ENCODE measurements around the gene SARS1. TPM values are rescaled to one million over a fixed set of nuclear protein-coding genes. Genes with fewer than 3 reads are reported as not detected.
A peak's percentile ranks its signal among the peaks of the same experiment; 100 is the strongest.

Gene SARS1
- total and polyA plus RNA-seq, 2 of the 13 experiments (the other 11 are each of a cell fraction or from before 2014, with no cell fraction given) = 103 to 134 TPM

DNA sequence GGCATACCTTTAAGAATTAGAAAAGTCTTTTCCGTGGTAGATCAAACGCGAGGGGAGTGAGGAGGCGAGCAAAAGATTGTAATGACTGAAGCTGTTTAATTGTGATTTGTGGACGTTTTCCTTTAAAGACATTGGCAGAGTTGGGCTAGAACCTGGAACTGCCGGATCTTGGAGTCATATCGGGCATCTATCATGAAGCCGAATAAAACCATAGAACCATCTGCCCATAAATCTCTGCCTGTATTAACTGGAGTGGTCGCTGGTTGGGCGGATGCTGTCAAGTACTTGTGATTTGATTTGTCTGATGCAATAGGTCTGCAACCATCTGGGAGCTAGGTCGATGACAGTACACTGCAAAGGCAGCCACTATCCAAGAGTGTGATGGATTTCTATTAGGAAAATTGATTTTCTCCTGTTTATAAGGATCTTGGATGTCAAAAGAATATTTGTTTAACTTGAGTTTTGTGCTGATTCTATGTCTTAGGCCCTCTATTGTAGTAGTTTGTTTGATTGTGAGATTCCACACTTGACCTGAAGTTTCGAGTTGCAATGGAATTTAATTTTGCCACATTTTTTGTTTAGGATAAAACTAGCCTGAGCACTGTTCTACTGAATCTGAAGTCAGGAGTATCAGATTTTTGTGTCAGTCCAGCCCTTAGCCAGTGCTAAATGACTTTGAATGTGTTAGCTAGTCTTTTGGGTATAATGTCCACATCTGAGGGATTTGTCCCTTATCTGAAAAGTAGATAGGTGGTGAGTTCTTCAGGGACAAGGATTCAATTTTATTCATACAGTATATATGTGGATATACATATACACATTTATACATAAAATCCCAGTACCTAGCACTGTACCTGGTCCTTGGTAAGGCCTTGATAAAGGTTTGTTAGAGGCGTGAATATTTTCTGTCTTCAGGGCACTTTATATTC, 1.2 kb downstream of the SARS1 start (continued):
- TF ChIP-seq, protein P1, sequence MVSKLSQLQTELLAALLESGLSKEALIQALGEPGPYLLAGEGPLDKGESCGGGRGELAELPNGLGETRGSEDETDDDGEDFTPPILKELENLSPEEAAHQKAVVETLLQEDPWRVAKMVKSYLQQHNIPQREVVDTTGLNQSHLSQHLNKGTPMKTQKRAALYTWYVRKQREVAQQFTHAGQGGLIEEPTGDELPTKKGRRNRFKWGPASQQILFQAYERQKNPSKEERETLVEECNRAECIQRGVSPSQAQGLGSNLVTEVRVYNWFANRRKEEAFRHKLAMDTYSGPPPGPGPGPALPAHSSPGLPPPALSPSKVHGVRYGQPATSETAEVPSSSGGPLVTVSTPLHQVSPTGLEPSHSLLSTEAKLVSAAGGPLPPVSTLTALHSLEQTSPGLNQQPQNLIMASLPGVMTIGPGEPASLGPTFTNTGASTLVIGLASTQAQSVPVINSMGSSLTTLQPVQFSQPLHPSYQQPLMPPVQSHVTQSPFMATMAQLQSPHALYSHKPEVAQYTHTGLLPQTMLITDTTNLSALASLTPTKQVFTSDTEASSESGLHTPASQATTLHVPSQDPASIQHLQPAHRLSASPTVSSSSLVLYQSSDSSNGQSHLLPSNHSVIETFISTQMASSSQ (IDR thresholded peaks at IDR 0.05; ENCODE audit: low read depth) = no peak
- TF ChIP-seq, protein P1 (CRISPR knock-in tag; IDR thresholded peaks at IDR 0.05; ENCODE audit: borderline replicate concordance) = no peak
- TF ChIP-seq, protein P2, sequence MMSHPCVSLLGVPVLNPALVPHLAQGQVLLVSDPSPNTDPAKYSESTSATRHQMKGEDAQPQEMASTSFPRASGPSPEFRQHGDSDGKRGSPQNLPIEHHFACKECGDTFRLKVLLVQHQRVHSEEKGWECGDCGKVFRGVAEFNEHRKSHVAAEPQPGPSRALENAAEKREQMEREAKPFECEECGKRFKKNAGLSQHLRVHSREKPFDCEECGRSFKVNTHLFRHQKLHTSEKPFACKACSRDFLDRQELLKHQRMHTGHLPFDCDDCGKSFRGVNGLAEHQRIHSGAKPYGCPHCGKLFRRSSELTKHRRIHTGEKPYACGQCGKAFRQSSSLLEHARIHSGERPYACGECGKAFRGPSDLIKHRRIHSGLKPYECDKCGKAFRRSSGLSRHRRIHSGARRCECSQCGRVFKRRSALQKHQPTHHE (CRISPR knock-in tag; IDR thresholded peaks at IDR 0.05; ENCODE audit: borderline replicate concordance) = 0 out of 2 replicates have a peak, but pooled peaks have one; percentile 55
- TF ChIP-seq FOXP1 (IDR thresholded peaks at IDR 0.05) (no peak), FOXP1 (CRISPR knock-in tag; IDR thresholded peaks at IDR 0.05) (no peak), SOX5 (CRISPR knock-in tag; IDR thresholded peaks at IDR 0.05; ENCODE audit: borderline replicate concordance) (0 out of 2 replicates have a peak, but pooled peaks have one; percentile 29), KLF11 (CRISPR knock-in tag; IDR thresholded peaks at IDR 0.05) (no peak), ZNF33B (CRISPR knock-in tag; IDR thresholded peaks at IDR 0.05) (no peak), ARNT (IDR thresholded peaks at IDR 0.05) (no peak), POLR2AphosphoS5 (IDR thresholded peaks at IDR 0.05; ENCODE audit: low read depth, low read length) (no peak), NCOR1 (IDR thresholded peaks at IDR 0.05; ENCODE audit: borderline replicate concordance, low read length) (no peak), FOXC1 (CRISPR knock-in tag; IDR thresholded peaks at IDR 0.05; ENCODE audit: borderline replicate concordance) (no peak), FOXJ3 (CRISPR knock-in tag; IDR thresholded peaks at IDR 0.05; ENCODE audit: borderline replicate concordance) (no peak), CCAR2 (optimal IDR thresholded peaks at IDR 0.05; ENCODE audit: low read depth, low read length) (no peak)
- TF ChIP-seq, protein P3, sequence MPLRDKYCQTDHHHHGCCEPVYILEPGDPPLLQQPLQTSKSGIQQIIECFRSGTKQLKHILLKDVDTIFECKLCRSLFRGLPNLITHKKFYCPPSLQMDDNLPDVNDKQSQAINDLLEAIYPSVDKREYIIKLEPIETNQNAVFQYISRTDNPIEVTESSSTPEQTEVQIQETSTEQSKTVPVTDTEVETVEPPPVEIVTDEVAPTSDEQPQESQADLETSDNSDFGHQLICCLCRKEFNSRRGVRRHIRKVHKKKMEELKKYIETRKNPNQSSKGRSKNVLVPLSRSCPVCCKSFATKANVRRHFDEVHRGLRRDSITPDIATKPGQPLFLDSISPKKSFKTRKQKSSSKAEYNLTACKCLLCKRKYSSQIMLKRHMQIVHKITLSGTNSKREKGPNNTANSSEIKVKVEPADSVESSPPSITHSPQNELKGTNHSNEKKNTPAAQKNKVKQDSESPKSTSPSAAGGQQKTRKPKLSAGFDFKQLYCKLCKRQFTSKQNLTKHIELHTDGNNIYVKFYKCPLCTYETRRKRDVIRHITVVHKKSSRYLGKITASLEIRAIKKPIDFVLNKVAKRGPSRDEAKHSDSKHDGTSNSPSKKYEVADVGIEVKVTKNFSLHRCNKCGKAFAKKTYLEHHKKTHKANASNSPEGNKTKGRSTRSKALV (CRISPR knock-in tag; IDR thresholded peaks at IDR 0.05) = no peak
- TF ChIP-seq, protein P4, sequence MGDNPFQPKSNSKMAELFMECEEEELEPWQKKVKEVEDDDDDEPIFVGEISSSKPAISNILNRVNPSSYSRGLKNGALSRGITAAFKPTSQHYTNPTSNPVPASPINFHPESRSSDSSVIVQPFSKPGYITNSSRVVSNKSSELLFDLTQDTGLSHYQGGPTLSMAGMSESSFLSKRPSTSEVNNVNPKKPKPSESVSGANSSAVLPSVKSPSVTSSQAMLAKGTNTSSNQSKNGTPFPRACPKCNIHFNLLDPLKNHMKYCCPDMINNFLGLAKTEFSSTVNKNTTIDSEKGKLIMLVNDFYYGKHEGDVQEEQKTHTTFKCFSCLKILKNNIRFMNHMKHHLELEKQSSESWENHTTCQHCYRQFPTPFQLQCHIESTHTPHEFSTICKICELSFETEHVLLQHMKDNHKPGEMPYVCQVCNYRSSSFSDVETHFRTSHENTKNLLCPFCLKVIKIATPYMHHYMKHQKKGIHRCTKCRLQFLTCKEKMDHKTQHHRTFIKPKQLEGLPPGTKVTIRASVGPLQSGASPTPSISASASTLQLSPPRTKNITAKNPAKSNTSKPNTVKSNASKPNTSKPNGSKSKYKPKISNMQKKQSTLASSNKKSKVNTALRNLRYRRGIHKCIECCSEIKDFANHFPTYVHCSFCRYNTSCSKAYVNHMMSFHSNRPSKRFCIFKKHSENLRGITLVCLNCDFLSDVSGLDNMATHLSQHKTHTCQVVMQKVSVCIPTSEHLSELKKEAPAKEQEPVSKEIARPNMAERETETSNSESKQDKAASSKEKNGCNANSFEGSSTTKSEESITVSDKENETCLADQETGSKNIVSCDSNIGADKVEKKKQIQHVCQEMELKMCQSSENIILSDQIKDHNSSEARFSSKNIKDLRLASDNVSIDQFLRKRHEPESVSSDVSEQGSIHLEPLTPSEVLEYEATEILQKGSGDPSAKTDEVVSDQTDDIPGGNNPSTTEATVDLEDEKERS (CRISPR knock-in tag; IDR thresholded peaks at IDR 0.05) = no peak
- TF ChIP-seq, protein P5, sequence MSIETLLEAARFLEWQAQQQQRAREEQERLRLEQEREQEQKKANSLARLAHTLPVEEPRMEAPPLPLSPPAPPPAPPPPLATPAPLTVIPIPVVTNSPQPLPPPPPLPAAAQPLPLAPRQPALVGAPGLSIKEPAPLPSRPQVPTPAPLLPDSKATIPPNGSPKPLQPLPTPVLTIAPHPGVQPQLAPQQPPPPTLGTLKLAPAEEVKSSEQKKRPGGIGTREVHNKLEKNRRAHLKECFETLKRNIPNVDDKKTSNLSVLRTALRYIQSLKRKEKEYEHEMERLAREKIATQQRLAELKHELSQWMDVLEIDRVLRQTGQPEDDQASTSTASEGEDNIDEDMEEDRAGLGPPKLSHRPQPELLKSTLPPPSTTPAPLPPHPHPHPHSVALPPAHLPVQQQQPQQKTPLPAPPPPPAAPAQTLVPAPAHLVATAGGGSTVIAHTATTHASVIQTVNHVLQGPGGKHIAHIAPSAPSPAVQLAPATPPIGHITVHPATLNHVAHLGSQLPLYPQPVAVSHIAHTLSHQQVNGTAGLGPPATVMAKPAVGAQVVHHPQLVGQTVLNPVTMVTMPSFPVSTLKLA (IDR thresholded peaks at IDR 0.05) = no peak

Measured in HepG2 (cell line).